HG02642 (cell line): Measurements from ENCODE around the gene SLC4A1AP.

Experiments used
- ATAC-seq: cut with Tn5 transposase; IDR thresholded peaks from one replicate; pipeline ENCODE4 v1.9.1; 2021; ENCODE audit warnings: mild to moderate bottlenecking; ENCODE audit not compliant: unreplicated experiment, poor library complexity

SLC4A1AP gene

GRCh38 chr2:27690052-27690451 lies 26.4 kb downstream of the SLC4A1AP start:
- ATAC-seq: no peak

- ATAC-seq: no peak
These were observed 34.0 kb downstream of the SLC4A1AP start for GRCh38 chr2:27697660-27698059.

GRCh38 chr2:27701676-27702075 lies 38.0 kb downstream of the SLC4A1AP start:
- ATAC-seq: no peak

- ATAC-seq: no peak
These were observed 38.6 kb downstream of the SLC4A1AP start for GRCh38 chr2:27702302-27702701.

- ATAC-seq: no peak
These were observed 40.1 kb downstream of the SLC4A1AP start for GRCh38 chr2:27703638-27704341.

GRCh38 chr2:27704342-27704876 lies 40.7 kb downstream of the SLC4A1AP start:
- ATAC-seq: no peak

GRCh38 chr2:27705851-27706622 lies 42.3 kb downstream of the SLC4A1AP start:
- no peak for ATAC-seq

GRCh38 chr2:27707462-27708256 lies 44.0 kb downstream of the SLC4A1AP start:
- no peak for ATAC-seq

- ATAC-seq: no peak
These were observed 44.6 kb downstream of the SLC4A1AP start for GRCh38 chr2:27708257-27708654.

GRCh38 chr2:27708666-27709065 lies 45.0 kb downstream of the SLC4A1AP start:
- no peak for ATAC-seq

- no peak for ATAC-seq
These were observed 45.6 kb downstream of the SLC4A1AP start for GRCh38 chr2:27709326-27709725.

GRCh38 chr2:27709960-27710575 lies 46.4 kb downstream of the SLC4A1AP start:
- ATAC-seq: no peak

- ATAC-seq: no peak
These were observed 47.1 kb downstream of the SLC4A1AP start for GRCh38 chr2:27710640-27711430.

GRCh38 chr2:27711804-27712203 lies 48.1 kb downstream of the SLC4A1AP start:
- no peak for ATAC-seq

- ATAC-seq: no peak
These were observed 48.8 kb downstream of the SLC4A1AP start for GRCh38 chr2:27712522-27712921.

- no peak for ATAC-seq
These were observed 49.5 kb downstream of the SLC4A1AP start for GRCh38 chr2:27713201-27713600.

GRCh38 chr2:27714053-27714452 lies 50.4 kb downstream of the SLC4A1AP start:
- no peak for ATAC-seq

- ATAC-seq: no peak
These were observed 51.2 kb downstream of the SLC4A1AP start for GRCh38 chr2:27714851-27715291.
